ENCODE measurements around the gene FN3K. TPM values are rescaled to one million over a fixed set of nuclear protein-coding genes. Genes with fewer than 3 reads are reported as not detected.

The FN3K gene
- polyA plus RNA-seq, 2 of the 4 experiments (the other 2 are of a cell fraction) = 1.3 to 13.2 TPM

- ChIA-PET POLR2A (no interaction called here), CTCF (interaction anchor here (0.6 to 7.9 kb wide), 3 partner anchors 10 to 52 kb away, joined by 3 to 94 read pairs (median 3); no protein-coding TSS in a partner anchor)
- Histone ChIP-seq H3K4me2 (no peak overlapping the region), H3K9me3 (no peaks in the 10 kb centered on the region), H3K4me1 (no peaks in the 10 kb centered on the region), H3K4me3 (no peak overlapping the region), H3K27ac (no peak overlapping the region)
- ATAC-seq (no peak), FAIRE-seq (no peak), DNase-seq (ENCODE audit: low read depth in 1 of 2, low spot score in 1 of 2) (no peak)
- WGBS (ENCODE audit: missing lambda C conversion rate) = 93% methylated on average over 18 of the region's 18 CpGs
- TF ChIP-seq CHD2 (IDR thresholded peaks at IDR 0.05; ENCODE audit: low read length, partially characterized antibody) (no peak), FOSL2 (IDR thresholded peaks at IDR 0.05) (no peak), FOSL2 (CRISPR knock-in tag; IDR thresholded peaks at IDR 0.05) (no peak), HOXB13 (CRISPR knock-in tag; IDR thresholded peaks at IDR 0.05; ENCODE audit: low read depth) (no peak), USF2 (IDR thresholded peaks at IDR 0.05) (no peak), ESRRA (IDR thresholded peaks at IDR 0.05; ENCODE audit: borderline replicate concordance, low read length) (no peak), CEBPB (IDR thresholded peaks at IDR 0.05) (no peak), ZSCAN20 (CRISPR knock-in tag; IDR thresholded peaks at IDR 0.05) (no peak), SREBF2 (IDR thresholded peaks at IDR 0.05) (no peak), SMC3 (IDR thresholded peaks at IDR 0.05) (no peak), ZC3H11A (IDR thresholded peaks at IDR 0.05) (no peak), EP300 (IDR thresholded peaks at IDR 0.05) (no peak), GATA3 (IDR thresholded peaks at IDR 0.05; ENCODE audit: borderline replicate concordance) (no peak), TP53 (CRISPR knock-in tag; IDR thresholded peaks at IDR 0.05) (no peak), NPAS2 (CRISPR knock-in tag; IDR thresholded peaks at IDR 0.05; ENCODE audit: borderline replicate concordance) (no peak), NR3C1 (IDR thresholded peaks at IDR 0.05) (no peak)
These were observed 59.5 kb downstream of the FN3K start for GRCh38 chr17:82794781-82795482.

GRCh38 chr17:82795615-82796014 lies 60.2 kb downstream of the FN3K start:
- FAIRE-seq (no peak), ATAC-seq (no peak), DNase-seq (ENCODE audit: low read depth in 1 of 2, low spot score in 1 of 2) (no peak)
- no peak overlapping the region for H3K4me2 ChIP-seq
- H3K27ac ChIP-seq = no peak overlapping the region
- POLR2A ChIA-PET = no interaction called here
- CTCF ChIA-PET = interaction anchor here (1.0 to 7.9 kb wide), 2 partner anchors 9 to 17 kb away, joined by 3 to 94 read pairs; no protein-coding TSS in a partner anchor
- TF ChIP-seq ZSCAN20 (CRISPR knock-in tag; IDR thresholded peaks at IDR 0.05) (no peak), REST (IDR thresholded peaks at IDR 0.05) (no peak), ELK1 (IDR thresholded peaks at IDR 0.05; ENCODE audit: low read depth, low read length) (no peak), PHF8 (IDR thresholded peaks at IDR 0.05; ENCODE audit: borderline replicate concordance, low read depth) (no peak), JUN (IDR thresholded peaks at IDR 0.05) (no peak), E2F6 (IDR thresholded peaks at IDR 0.05; ENCODE audit: borderline replicate concordance, low read depth) (no peak), BCL3 (IDR thresholded peaks at IDR 0.05) (no peak), EP300 (IDR thresholded peaks at IDR 0.05) (no peak), KDM1A (IDR thresholded peaks at IDR 0.05; ENCODE audit: low read depth) (no peak), ZFP36 (IDR thresholded peaks at IDR 0.05; ENCODE audit: borderline replicate concordance, partially characterized antibody) (no peak), CHD2 (IDR thresholded peaks at IDR 0.05; ENCODE audit: low read length, partially characterized antibody) (no peak), EHMT2 (IDR thresholded peaks at IDR 0.05; ENCODE audit: low read depth) (no peak)
- 88% methylated on average over 14 of the region's 14 CpGs for WGBS (ENCODE audit: missing lambda C conversion rate)
- no peak overlapping the region for H3K4me3 ChIP-seq
- no peaks in the 10 kb centered on the region for H3K4me1 ChIP-seq
- H3K9me3 ChIP-seq = no peaks in the 10 kb centered on the region
